DMS 273 treated with DMSO at 0.1 percent for 48 hours (cell line): ENCODE data around the gene DNASE2B.
"Not testable (repeated sequence)": the region's sequence is repeated elsewhere in the genome, so short reads cannot be mapped to it uniquely, and the experiment has no call there.

Source experiments
- DNase-seq: peaks from one replicate; lab custom pipeline; 2025; lab: John Stamatoyannopoulos, UW

DNASE2B gene

DNA sequence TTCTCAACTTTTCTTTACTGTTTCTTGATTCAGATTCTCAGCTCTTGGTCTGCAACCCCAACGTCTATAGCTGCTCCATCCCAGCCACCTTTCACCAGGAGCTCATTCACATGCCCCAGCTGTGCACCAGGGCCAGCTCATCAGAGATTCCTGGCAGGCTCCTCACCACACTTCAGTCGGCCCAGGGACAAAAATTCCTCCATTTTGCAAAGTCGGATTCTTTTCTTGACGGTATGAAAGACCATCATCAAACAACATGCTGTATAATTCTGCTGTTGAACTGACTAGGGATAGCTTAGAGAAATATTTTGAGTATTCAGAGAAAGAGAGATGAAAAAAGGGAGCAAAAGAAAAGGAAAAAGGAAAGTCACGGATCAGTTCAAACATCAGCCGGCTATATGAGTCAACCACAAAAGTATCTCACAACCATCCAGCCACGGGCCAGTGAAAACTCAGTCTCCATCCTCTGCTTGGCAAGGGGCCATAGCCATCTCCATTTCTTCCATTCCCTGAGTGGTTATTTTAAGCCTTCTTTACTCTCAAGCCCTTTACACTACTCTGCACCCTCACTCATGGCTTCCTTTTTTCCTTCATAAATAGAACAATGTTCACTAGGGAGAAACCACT is 14.1 kb downstream of the DNASE2B start:
- DNase-seq = no peak

DNA sequence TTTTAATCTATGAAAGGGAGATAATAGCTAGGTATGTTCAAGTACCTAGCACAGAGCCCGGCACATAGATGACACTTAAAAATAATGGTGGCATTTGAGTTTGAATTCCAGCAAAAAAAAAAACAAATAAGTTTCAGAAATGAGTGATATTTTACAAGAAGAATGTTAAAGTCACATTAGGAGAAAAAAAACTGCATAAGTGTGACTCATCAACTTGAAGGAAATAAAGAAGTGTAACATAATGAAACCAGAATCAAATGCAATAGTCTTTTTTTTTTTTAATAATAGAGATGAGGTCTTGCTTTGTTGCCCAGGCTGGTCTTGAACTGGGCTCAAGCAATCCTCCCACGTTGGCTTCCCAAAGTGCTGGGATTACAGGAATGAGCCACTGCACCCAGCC is 17.1 kb downstream of the DNASE2B start:
- no peak for DNase-seq

DNA sequence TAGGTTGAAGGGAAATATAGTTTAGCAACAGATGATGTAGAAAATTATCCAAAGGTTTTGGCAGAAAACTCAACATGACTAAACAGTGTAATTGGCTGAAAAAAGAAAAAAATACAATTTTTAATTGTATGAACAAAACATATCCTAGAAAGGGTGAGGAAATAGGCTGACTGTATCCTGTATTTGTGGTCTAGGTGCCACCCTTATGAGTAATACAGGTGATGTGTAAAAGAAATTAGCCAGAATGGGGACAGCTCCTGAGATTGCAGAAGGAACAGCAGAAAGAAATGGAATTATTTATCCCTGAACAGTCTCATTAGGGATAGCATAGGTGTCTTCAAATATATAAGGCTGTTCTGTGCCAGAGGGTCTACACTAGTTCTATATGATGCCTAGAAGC is 24.6 kb downstream of the DNASE2B start:
- DNase-seq = no peak

DNA sequence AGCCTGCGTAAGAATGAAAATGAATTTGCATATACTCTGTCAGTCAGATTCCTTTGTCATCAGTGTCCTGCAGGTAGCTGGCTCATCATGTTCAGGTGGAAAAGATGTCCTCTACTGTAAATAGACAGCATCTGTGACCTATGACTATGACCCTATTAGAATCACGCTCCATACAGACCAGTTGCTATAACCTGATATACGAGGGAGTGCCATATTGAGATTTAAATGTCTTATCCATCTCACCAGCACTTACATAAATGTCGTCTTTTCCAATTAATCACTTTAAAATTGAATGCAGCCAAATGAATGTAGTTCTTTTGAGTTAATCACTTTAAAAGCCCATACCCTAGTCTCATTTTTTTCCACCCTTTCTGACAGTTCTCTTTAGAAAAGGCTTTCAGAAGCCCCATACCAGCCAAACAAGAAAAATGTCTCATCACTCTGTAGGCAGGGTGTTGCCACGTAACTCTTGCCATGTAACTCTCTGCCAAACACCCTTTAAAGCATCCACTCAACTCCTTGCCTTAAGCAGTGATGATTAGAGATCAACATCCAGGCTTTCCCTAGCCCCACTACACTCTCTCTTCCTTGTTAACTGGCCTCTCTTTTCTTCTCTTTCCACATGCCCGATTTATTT is 26.3 kb downstream of the DNASE2B start:
- no peak for DNase-seq

DNA sequence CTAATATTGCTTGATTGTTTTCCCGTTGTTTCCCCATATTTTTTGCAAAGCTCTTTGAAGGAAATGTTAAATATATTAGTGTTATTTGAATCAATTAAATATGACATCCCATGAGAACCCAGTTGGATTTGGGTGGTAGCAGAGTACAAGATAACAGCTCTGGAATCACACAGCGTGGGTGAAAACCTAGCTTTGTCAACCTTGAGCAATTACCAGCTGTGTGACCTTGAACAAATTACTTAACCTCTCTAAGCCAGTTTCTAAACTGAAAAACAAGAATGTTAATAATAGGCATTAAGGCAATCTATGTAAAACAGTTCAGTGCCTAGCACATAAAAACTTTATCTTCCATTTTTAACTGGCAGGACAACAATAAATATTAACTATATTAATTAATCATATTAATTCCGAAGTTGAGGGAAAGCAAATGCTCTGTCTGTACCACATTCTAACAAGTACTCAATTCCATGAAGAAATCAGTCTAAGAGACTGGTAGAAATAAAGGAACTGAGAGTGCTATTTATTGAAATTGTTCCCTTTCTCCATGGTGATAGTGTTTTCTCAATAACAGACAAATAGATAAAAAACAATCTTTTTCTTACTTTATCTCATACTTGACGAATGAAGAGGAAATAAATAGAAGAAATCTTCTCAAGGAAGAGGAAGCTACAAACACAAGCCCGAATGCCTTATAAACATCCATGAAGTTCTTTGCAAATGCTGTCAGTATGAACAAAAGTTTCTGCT is 27.0 kb downstream of the DNASE2B start:
- no peak for DNase-seq

DNA sequence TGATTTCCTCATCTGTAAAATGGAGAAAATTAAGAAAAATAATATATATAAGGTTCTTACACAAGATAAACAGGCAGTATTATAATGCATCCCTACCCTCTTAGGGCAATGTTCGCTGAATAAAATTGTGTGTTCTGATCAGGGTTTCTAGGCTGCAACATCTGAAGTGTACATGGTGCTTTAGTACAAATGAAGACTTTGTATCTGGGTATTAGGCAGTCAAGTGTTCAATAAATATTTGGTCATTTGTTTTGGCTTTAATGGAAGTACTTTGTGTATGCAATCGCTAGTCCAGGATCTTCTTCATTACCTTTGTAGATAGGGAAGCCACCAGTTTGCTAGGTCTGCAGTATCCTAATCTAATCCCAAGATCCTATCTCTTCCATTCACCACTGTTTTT is 28.1 kb downstream of the DNASE2B start:
- DNase-seq = no peak

DNA sequence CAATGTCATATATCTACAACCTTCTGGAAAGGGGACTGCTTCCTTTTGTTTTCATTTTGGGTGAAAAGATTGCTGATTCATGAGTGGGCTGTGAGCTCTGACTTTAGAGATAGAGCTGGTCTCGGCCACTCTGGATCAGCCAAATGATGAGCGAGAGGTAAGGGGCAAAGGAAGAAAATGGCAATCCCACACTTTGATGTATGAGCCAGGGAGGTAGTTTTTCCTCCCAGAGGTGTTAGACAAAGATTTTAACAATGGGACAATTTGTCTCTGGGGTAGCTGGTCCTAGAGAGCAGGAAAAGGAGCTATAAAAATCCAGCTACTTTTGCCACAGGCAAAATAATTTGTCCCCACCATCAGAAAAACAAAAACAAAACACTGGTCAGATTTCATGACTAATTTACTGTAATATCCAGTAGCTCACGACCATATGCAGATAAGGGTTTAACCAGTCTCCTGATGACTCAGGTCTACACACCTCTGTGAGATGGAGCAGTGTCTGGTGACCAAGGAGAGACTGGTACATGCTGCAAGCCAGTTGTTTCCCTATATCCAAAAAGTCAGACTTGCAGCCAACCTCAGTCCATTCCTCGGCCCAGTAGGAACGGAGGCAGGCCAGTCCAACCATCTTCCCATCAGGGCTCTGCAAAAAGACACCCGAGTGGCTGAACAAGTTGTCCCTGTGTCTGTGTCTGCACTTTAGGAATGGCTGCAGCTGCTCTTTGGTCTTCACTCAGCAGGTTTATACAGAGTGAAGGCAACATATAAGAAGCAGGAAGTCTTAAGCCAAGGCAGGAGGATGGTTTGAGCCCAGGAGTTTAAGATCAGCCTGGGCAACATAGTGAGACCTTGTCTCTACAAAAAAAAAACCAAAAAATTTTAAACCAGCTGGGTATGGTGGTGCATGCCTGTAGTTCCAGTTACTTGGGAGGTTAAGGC is 29.2 kb downstream of the DNASE2B start:
- no peak for DNase-seq

DNA sequence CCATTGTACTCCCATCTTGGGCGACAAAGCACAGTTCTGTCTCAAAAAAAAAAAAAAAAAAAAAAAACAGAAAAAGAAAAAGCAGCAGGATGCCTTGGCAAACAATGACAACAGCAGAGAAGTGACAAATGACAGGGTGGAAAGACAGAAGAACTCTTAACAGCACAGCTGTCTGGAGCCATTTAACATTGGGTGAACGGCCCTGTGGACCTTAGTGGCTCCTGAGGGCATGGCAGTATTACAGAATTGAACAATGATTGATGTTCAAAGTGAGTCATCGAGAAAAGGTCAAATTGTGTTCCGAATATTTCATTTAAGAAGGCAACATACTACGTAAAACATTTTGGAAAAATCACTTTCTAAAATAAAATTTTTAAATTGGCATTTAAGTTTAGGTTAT is 30.0 kb downstream of the DNASE2B start:
- DNase-seq = no peak

DNA sequence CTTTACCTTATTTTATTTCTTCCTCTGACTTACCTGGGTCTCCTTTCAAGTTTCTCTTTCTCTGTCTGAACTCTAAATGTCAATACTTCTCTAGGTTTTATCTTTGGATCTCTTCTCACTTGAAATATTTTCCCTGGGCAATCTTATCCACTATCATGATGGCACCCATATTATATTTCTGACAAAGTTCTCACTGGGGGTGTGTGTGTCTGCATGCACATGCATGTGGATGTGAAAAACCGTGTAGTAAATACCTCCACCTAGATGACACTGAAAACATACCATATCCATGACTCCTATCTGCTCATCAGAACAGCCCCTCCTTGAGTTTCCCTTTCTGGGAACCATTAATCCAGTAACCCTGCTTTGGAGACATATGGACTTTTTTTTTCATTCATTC is 30.9 kb downstream of the DNASE2B start:
- DNase-seq = no peak

DNA sequence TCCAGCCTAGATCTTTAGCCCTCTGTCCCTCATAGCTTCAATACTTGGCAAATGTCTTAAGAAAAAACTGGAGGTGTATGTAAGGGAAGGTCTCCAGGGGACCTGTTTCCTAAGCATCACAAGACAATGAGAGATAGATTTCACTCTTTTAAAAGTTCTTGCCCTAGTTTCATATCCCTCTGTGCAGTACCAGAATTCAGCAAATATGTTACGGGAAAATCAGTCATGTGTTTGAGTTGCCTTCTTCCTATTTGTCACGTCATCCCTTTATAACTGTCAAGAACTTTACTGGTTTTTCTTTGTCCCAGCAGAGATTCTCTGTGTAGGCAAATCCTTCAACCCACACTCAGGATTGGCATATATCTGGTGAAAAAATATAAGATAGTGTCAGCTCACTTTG is 32.3 kb downstream of the DNASE2B start:
- no peak for DNase-seq

DNA sequence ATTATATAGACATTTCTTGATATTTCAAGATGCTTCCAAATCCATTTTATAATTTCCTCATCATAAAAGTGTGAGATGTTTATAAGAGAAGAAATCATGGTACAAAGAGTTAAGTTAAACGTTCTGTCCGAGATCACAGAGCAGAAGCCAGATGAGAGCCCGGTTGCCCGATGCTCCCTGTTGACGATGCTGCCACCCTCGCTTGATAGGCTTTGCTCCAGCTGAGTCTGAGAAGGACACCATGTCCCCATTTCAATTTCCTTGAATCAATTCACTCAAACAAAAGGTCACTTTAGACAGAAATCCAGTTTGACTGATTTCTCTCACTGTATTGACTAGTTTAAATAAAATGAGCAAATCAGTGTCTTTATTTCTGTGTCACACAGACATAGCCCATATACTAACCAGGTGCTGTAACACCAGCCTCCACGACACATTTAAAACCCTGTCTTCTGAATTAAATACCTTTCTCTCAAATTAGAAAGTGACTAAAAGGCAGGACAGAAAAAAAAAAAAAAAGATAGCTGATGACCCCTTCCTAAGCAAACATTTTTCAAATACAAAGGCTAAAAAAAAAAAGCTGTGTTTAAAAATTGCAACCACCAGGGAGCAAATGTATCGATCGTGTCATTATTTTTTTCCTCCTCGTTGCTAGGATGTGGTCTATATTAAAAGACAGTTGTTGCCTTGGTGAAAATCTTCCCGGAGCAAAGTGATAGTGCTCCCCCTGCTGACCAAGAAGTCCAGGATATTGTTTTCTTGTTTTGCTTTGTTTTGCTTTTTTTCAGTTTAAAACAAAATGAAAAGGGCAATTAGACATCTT is 35.2 kb downstream of the DNASE2B start:
- DNase-seq = peak; percentile 24

DNA sequence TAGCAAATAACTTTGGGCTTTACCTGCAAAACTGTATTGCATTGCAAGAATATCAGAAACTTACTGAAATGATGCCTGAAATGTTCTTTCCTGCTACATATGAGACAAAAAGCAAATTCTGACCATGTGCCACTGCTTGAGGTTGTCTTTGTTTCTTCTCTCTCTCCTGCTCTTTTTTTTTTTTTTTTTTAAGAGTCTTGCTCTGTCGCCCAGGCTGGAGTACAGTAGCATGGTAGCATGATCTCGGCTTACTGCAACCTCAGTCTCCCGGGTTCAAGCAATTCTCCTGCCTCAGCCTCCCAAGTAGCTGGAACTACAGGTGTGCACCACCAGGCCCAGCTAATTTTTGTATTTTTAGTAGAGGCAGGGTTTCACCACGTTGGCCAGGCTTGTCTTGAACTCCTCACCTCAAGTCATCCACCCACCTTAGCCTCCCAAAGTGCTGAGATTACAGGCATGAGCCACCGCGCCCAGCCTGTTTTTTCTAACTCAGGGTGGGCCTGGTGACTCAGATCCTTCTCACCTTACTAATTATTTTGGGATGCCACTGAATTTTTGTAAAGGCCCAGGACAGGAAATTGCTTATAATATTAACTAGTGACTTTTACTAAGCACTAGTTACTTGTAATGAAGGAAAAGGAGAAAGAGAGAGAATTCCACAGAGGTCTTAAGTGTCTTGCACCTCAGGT is 35.9 kb downstream of the DNASE2B start:
- DNase-seq = no peak

DNA sequence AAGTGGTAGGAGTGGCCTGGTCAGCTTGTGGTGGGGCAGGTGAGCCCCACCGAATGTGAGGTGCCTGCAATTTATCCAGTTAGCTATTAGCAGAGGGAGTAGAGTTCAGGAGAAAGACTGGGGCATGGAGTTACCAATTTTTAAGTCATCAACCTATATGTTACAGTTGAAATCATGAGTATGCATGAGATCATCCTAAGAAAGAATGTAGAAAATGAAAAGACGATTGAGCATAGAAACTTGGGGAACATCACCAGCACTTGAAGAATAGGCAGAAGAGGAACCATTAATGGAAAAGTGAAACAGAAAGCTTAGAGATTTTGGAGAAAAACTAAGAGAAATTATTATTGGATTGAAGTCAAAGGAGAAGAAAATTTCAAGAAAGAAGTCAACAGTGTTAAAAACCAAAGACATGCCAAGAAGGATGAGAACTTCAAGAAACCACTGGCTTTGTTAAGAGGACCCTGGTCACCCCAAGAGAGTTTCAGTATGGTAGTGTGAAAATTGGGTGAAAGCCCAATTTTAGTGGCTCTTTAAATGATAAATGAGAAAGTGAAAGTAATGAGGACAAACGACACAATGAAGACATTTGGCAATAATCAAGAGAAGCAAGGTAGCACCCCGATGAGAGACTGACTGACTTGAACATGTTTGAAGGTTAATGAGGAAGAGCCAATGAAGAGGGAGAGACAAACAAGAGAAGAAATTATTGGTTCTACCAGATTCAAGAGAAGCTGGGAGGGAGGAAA is 36.7 kb downstream of the DNASE2B start:
- DNase-seq = no peak

DNA sequence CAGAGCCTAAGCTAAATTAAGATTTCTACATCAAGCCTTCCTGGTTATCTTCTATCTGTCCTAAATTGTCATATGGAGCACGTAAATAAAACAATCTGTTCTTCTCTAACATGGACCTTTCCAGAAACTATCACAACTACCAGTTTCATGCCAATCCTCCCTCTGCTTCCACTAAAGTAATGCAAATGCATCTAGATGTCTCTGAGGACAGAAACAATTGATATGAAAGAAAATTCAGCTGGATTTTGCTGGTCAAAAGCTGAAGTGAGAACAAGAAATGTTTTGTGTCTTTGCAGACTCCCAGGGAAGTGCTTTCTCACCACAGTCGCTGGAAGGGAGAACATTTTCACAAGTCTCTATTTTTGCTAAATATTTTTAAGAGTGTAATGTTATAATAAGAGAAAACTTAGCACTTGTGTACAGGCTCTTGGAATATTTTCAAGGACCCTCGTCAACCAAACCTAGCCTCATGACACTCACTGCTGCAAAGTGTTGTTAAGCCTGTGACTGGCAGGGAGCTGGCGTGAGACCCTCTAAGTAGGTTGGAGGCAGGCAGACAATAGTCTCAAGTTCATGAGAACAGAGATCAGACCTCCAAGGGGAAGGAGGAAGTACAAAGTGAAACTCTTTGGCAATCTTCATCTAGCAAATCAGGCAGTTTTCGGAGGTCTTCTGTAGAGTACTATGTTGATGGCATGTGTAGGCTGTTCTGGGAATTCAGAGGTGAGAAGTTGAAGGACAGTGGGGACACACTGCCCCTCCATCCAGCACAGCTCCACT is 38.8 kb downstream of the DNASE2B start:
- DNase-seq = no peak

DNA sequence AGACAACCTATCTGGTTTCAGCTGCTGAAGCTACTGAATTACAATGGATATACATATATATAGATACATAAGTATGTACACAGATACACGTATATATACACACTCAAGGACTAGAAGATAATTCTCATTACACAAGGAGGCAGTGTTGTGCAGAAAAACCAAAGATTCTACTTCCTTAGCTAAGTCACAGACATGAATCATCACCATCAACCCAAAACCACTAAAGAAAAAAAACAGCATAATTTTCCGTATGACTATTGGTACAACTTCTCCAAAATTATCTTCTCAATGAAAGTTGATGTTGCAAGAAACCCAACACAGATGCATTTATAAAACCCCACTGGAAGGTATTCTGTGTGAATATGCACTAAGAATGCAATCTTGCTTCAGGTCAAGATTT is 44.0 kb downstream of the DNASE2B start:
- peak; percentile 28 for DNase-seq

DNA sequence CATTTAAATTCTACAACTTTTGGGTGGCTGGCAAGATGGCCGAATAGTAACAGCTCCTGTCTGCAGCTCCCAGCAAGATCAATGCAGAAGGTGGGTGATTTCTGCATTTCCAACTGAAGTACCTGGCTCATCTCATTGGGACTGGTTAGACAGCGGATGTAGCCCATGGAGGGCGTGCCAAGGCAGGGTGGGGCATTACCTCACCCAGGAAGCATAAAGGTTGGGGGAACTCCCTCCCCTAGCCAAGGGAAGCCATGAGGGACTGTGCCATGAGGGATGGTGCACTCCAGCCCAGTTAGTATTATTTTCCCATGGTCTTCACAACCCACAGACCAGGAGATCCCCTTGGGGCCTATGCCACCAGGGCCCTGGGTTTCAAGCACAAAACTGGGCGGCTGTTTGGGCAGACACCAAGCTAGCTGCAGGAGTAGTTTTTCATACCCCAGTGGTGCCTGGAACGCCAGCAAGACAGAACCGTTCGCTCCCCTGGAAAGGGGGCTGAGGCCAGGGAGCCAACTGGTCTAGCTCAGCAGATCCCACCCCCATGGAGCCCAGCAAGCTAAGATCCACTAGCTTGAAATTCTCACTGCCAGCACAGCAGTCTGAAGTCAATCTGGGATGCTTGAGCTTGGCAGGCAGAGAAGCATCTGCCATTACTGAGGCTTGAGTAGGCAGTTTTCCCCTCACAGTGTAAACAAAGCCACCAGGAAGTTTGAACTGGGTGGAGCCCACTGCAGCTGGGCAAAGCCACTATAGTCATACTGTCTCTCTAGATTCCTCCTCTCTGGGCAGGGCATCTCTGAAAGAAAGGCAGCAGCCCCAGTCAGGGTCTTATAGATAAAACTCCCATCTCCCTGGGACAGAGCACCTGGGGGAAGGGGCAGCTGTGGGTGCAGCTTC is 44.7 kb downstream of the DNASE2B start:
- not testable (repeated sequence) for DNase-seq

DNA sequence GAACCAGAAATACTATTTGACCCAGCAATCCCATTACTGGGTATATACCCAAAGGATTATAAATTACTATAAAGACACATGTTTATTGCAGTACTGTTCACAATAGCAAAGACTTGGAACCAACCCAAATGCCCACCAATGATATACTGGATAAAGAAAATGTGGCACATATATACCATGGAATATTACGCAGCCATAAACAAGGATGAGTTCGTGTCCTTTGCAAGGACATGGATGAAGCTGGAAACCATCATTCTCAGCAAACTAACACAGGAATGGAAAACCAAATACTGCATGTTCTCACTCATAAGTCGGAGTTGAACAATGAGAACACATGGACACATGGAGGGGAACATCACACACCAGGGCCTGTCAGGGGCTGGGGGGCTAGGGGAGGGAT is 50.4 kb downstream of the DNASE2B start:
- DNase-seq = not testable (repeated sequence)

DNA sequence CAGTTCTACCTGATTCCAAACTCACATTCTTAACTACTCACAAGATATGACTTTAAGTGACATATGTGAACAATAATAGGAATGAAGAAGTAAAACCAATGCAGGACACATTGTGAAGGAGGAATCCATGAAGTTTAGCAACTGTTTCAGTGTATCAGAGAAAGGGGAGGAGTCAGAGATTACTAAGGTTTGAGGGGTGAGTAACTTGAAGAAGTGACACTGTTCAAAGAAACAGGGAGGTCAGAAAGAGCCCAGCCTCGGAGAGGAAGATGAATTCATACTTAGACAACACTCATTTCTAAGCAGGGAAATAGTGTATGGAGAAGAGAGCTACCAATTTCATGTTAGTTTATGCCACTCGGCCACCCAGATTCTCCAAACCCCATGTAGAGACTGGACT is 52.6 kb downstream of the DNASE2B start:
- DNase-seq = no peak
